ENCODE data around the gene STAG3.

DNA sequence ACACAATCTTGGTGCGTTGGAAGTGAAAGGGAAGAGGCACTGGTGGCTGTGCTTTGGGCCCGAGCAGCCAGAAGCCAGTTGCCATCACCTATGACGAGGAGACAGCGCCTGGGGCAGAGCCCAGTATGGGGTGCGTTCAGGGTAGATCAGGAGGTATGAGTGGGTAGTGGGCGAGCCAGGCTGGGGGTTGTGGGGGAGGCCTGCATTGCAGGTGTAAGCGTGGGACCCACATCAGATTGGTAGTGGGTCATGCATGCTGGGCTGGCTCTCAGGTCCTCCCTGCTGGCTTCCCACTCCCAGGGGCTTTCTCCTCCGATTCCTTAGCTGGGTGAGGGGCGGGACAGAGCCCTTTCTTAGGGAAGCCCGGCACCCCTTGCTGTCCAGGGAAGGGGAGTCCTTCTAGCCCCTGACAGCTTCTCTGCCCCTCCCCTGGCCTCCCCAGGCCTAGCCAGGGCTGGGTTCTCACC is 41.6 kb downstream of the STAG3 start:
- no peak for TF ChIP-seq EZH2phosphoT487 (IDR thresholded peaks at IDR 0.05; ENCODE audit: low read depth)
- TF ChIP-seq, protein P1, sequence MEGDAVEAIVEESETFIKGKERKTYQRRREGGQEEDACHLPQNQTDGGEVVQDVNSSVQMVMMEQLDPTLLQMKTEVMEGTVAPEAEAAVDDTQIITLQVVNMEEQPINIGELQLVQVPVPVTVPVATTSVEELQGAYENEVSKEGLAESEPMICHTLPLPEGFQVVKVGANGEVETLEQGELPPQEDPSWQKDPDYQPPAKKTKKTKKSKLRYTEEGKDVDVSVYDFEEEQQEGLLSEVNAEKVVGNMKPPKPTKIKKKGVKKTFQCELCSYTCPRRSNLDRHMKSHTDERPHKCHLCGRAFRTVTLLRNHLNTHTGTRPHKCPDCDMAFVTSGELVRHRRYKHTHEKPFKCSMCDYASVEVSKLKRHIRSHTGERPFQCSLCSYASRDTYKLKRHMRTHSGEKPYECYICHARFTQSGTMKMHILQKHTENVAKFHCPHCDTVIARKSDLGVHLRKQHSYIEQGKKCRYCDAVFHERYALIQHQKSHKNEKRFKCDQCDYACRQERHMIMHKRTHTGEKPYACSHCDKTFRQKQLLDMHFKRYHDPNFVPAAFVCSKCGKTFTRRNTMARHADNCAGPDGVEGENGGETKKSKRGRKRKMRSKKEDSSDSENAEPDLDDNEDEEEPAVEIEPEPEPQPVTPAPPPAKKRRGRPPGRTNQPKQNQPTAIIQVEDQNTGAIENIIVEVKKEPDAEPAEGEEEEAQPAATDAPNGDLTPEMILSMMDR (IDR thresholded peaks at IDR 0.05; ENCODE audit: low read depth, low read length): no peak

All from OCI-LY3 (cell line).